Right kidney (tissue), 1 donor: ENCODE measurements around the gene RASL11B.

ENCODE experiments used
- DNase-seq: peaks from one replicate; pipeline ENCODE4 v3.0.0-alpha.2; 2016

RASL11B gene

GRCh38 chr4:52914051-52914605 is 52.0 kb downstream of the RASL11B start:
- no peak for DNase-seq

GRCh38 chr4:52915191-52915590 is 53.1 kb downstream of the RASL11B start:
- no peak for DNase-seq

DNA sequence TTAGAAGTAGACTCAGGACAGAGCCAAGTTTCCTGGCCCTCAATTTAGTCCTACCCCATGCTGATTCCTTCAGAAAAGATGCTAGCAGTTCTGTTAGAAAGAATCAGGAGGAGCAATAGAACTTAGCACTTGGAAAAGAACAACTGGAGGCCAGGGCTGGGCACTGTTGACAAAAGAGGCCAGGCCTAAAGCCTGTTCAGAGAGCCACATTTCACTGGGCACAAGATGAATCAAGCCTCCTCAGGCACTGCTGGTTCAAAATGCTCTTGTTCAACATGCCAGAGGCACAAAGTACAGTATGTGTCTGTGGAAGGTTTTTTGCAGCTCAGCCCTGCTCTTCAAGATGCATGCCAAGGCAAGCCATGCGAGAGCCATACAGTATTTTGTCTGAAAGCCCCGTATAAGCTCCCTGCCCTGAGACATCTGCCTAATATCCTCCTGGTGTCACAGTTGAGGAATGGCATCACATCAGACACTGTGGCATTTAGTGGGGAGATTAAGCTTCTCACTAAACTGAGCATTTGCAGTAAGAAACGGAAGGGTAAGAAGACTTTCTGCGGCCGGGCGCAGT is 53.7 kb downstream of the RASL11B start:
- DNase-seq = no peak
